Measurements from ENCODE around the gene TUFM. TPM values are rescaled to one million over a fixed set of nuclear protein-coding genes. Genes with fewer than 3 reads are reported as not detected.

The TUFM gene
- total RNA-seq, 1 experiment from 2014 or later = 296 TPM

DNA sequence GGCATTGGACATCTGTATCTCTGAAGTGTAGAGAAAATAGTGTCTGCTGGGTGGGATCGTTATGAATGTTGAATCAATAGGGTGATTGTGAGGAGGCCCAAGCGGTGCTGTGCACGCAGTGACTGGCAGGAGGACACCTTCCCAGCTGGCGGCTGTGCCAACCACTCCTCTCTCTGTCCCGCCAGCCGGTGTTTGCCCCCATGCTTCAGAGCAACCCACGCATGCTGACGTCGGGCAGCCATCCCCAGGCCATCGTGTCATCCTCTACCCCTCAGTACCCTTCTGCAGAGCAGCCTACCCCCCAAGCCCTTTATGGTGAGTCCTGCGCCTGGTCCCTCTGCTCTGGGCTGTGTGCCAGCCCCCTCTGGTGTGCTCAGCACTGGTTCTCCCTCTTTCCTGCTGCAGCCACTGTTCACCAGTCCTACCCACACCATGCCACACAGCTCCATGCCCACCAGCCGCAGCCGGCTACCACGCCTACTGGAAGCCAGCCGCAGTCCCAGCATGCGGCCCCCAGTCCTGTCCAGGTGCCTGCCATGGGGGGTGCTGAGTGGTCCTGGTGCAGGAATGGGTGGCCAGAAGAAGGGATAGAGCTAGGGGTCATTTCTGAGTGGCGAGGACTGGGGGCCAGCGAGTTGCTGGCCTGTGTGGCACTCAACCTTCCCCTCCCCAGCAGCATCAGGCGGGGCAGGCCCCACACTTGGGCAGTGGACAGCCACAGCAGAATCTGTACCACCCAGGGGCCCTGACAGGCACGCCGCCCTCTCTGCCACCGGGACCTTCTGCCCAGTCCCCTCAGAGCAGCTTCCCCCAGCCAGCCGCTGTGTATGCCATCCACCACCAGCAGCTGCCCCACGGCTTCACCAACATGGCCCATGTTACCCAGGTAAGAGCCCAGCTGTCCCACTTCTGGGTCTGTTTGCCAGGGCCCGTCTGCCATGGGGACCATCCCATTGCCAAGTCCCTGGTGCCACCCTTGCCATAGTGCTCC, 11.0 kb downstream of the TUFM start:
- POLR2A ChIA-PET = interaction anchor here (0.6 to 1.8 kb wide), 2 partner anchors 7 to 1965 kb away, joined by 4 to 8 read pairs; no protein-coding TSS in a partner anchor
- H3K4me3 Mint-ChIP-seq = no peak overlapping the region

DNA sequence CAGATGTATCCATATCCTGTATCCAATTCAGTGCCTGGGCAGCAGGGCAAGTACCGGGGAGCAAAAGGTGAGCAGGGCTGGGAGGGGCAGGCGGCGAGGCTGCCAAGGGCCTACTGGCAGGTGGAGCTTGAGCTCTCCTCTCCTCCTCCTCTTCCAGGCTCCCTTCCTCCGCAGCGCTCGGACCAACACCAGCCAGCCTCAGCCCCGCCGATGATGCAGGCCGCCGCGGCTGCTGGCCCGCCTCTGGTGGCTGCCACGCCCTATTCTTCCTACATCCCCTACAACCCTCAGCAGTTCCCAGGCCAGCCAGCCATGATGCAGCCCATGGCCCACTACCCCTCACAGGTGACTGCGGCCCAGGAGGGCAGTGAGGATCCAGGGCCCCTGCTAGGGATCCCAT, 11.8 kb downstream of the TUFM start:
- no peak for ATAC-seq

More for the DNA sequence above, 11.0 kb downstream of the TUFM start:
- ATAC-seq = no peak
- TF ChIP-seq NR3C1 (CRISPR knock-in tag; conservative IDR thresholded peaks at IDR 0.05; ENCODE audit: low read depth) = no peak
- TF ChIP-seq, protein P1, sequence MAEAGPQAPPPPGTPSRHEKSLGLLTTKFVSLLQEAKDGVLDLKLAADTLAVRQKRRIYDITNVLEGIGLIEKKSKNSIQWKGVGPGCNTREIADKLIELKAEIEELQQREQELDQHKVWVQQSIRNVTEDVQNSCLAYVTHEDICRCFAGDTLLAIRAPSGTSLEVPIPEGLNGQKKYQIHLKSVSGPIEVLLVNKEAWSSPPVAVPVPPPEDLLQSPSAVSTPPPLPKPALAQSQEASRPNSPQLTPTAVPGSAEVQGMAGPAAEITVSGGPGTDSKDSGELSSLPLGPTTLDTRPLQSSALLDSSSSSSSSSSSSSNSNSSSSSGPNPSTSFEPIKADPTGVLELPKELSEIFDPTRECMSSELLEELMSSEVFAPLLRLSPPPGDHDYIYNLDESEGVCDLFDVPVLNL (CRISPR knock-in tag; IDR thresholded peaks at IDR 0.05; ENCODE audit: borderline replicate concordance, low read depth) = no peak
- no peak for TF ChIP-seq SP1 (CRISPR knock-in tag; conservative IDR thresholded peaks at IDR 0.05)
- CTCF ChIA-PET = interaction anchor here (0.6 to 1.0 kb wide), 2 partner anchors 11 to 1900 kb away, joined by 3 to 4 read pairs; partner anchors contain the start of gene TUFM
- Mint-ChIP-seq H3K9me3 (no peaks in the 10 kb centered on the region), H3K27me3 (ENCODE audit: low read depth) (no peaks in the 10 kb centered on the region), H3K4me1 (no peaks in the 10 kb centered on the region), H3K36me3 (peaks cover 67% of the 10 kb centered on the region), H3K27ac (no peak overlapping the region)
- DNase-seq (ENCODE audit: low spot score) = no peak

DNA sequence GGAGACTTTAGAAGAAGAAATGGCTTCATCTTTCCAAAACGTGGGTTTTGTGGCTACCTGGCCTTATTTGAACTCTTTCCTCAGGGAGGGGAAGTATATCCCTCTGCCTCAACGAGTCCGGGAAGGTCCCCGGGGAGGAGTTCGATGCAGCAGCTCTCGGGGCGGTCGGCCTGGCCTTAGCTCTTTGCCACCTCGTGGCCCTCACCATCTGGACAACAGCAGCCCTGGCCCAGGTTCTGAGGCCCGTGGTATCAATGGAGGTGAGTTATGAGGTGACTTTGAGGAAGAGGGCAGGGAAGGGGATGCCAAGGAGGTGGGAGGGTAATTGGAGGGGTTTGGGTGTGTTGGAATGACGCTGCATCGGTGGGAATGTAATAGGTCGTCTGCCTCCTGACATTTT, 15.6 kb downstream of the TUFM start:
- H3K9me3 Mint-ChIP-seq = no peaks in the 10 kb centered on the region
- H3K27me3 Mint-ChIP-seq (ENCODE audit: low read depth) = no peaks in the 10 kb centered on the region
- H3K4me1 Mint-ChIP-seq = peaks cover 5% of the 10 kb centered on the region; the same call in 1 of the 2 replicates
- POLR2A ChIA-PET = interaction anchor here (1.7 kb wide), 1 partner anchor 8 kb away, joined by 4 read pairs; the partner anchor contains the start of gene ATXN2L
- DNase-seq (ENCODE audit: low spot score) = no peak
- H3K27ac Mint-ChIP-seq = no peak overlapping the region
- no peak for ATAC-seq
- no peak overlapping the region for H3K4me3 Mint-ChIP-seq
- H3K36me3 Mint-ChIP-seq = peaks cover 91% of the 10 kb centered on the region
- TF ChIP-seq NR3C1 (CRISPR knock-in tag; conservative IDR thresholded peaks at IDR 0.05; ENCODE audit: low read depth) (no peak), TEAD4 (CRISPR knock-in tag; IDR thresholded peaks at IDR 0.05) (no peak), RORB (CRISPR knock-in tag; IDR thresholded peaks at IDR 0.05) (no peak)
- TF ChIP-seq, protein P2, sequence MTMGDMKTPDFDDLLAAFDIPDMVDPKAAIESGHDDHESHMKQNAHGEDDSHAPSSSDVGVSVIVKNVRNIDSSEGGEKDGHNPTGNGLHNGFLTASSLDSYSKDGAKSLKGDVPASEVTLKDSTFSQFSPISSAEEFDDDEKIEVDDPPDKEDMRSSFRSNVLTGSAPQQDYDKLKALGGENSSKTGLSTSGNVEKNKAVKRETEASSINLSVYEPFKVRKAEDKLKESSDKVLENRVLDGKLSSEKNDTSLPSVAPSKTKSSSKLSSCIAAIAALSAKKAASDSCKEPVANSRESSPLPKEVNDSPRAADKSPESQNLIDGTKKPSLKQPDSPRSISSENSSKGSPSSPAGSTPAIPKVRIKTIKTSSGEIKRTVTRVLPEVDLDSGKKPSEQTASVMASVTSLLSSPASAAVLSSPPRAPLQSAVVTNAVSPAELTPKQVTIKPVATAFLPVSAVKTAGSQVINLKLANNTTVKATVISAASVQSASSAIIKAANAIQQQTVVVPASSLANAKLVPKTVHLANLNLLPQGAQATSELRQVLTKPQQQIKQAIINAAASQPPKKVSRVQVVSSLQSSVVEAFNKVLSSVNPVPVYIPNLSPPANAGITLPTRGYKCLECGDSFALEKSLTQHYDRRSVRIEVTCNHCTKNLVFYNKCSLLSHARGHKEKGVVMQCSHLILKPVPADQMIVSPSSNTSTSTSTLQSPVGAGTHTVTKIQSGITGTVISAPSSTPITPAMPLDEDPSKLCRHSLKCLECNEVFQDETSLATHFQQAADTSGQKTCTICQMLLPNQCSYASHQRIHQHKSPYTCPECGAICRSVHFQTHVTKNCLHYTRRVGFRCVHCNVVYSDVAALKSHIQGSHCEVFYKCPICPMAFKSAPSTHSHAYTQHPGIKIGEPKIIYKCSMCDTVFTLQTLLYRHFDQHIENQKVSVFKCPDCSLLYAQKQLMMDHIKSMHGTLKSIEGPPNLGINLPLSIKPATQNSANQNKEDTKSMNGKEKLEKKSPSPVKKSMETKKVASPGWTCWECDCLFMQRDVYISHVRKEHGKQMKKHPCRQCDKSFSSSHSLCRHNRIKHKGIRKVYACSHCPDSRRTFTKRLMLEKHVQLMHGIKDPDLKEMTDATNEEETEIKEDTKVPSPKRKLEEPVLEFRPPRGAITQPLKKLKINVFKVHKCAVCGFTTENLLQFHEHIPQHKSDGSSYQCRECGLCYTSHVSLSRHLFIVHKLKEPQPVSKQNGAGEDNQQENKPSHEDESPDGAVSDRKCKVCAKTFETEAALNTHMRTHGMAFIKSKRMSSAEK (CRISPR knock-in tag; IDR thresholded peaks at IDR 0.05; ENCODE audit: borderline replicate concordance) = no peak
- CTCF ChIA-PET = interaction anchor here (1.5 kb wide), 1 partner anchor 115 kb away, joined by 3 read pairs; no protein-coding TSS in a partner anchor

More for the DNA sequence above, 11.8 kb downstream of the TUFM start:
- Mint-ChIP-seq H3K27ac (no peak overlapping the region), H3K4me1 (no peaks in the 10 kb centered on the region), H3K27me3 (ENCODE audit: low read depth) (no peaks in the 10 kb centered on the region), H3K9me3 (no peaks in the 10 kb centered on the region), H3K36me3 (peaks cover 75% of the 10 kb centered on the region), H3K4me3 (no peak overlapping the region)
- no peak for DNase-seq (ENCODE audit: low spot score)
- TF ChIP-seq, protein P3, sequence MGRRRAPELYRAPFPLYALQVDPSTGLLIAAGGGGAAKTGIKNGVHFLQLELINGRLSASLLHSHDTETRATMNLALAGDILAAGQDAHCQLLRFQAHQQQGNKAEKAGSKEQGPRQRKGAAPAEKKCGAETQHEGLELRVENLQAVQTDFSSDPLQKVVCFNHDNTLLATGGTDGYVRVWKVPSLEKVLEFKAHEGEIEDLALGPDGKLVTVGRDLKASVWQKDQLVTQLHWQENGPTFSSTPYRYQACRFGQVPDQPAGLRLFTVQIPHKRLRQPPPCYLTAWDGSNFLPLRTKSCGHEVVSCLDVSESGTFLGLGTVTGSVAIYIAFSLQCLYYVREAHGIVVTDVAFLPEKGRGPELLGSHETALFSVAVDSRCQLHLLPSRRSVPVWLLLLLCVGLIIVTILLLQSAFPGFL (CRISPR knock-in tag; IDR thresholded peaks at IDR 0.05; ENCODE audit: borderline replicate concordance) = no peak
- no peak for TF ChIP-seq FOXP1 (CRISPR knock-in tag; IDR thresholded peaks at IDR 0.05; ENCODE audit: borderline replicate concordance)
- TF ChIP-seq, protein P4, sequence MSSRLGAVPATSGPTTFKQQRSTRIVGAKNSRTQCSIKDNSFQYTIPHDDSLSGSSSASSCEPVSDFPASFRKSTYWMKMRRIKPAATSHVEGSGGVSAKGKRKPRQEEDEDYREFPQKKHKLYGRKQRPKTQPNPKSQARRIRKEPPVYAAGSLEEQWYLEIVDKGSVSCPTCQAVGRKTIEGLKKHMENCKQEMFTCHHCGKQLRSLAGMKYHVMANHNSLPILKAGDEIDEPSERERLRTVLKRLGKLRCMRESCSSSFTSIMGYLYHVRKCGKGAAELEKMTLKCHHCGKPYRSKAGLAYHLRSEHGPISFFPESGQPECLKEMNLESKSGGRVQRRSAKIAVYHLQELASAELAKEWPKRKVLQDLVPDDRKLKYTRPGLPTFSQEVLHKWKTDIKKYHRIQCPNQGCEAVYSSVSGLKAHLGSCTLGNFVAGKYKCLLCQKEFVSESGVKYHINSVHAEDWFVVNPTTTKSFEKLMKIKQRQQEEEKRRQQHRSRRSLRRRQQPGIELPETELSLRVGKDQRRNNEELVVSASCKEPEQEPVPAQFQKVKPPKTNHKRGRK (CRISPR knock-in tag; IDR thresholded peaks at IDR 0.05; ENCODE audit: borderline replicate concordance) = no peak
- ChIA-PET CTCF (interaction anchor here (0.6 to 1.0 kb wide), 2 partner anchors 12 to 137 kb away, joined by 3 read pairs; partner anchors contain the start of gene TUFM), POLR2A (interaction anchor here (1.8 kb wide), 1 partner anchor 8 kb away, joined by 4 read pairs; no protein-coding TSS in a partner anchor)

Measured in WTC11 (cell line).